ENCODE results near the gene ASF1A.

The ASF1A gene

GRCh38 chr6:118886641-118887040 is 7.3 kb upstream of the ASF1A start:
- H3K4me1 ChIP-seq (ENCODE audit: control insufficient read depth, insufficient read depth, low read length) = peaks cover 9% of the 10 kb centered on the region
- no peaks in the 10 kb centered on the region for H3K27me3 ChIP-seq (ENCODE audit: control insufficient read depth, insufficient read depth, low read length)
- no peaks in the 10 kb centered on the region for H3K36me3 ChIP-seq (ENCODE audit: control insufficient read depth, insufficient read depth, low read length)
- no peak overlapping the region for H3K9ac ChIP-seq (ENCODE audit: low read length)
- H3K9me3 ChIP-seq (ENCODE audit: control insufficient read depth, low read length) = no peaks in the 10 kb centered on the region
- no peak overlapping the region for H3K4me3 ChIP-seq (ENCODE audit: low read length)

DNA sequence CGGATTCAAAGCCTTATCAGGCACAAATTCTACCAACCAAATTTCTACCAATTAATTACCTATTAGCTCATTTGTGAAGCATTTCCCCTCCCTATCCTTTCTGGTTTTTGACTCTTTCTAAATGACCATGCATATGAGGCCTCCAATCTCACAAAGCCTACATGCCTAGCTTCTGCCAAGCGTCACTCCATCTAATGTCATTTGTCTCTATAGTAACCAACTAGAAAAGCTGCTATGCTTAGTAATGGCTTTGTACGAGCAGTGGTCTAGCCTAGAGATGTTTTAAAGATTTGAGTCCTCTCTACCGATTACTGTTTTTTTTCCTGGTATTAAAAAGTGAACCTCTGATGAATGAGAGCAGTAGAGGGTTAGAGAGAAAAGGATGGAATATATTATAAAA is 4.8 kb upstream of the ASF1A start:
- Histone ChIP-seq H3K27me3 (ENCODE audit: control insufficient read depth, insufficient read depth, low read length) (no peaks in the 10 kb centered on the region), H3K4me1 (ENCODE audit: control insufficient read depth, insufficient read depth, low read length) (peaks cover 5% of the 10 kb centered on the region), H3K36me3 (ENCODE audit: control insufficient read depth, insufficient read depth, low read length) (no peaks in the 10 kb centered on the region), H3K4me3 (ENCODE audit: low read length) (no peak overlapping the region), H3K9me3 (ENCODE audit: control insufficient read depth, low read length) (no peaks in the 10 kb centered on the region), H3K9ac (ENCODE audit: low read length) (no peak overlapping the region)

- no peaks in the 10 kb centered on the region for H3K27me3 ChIP-seq (ENCODE audit: control insufficient read depth, insufficient read depth, low read length)
- H3K36me3 ChIP-seq (ENCODE audit: control insufficient read depth, insufficient read depth, low read length) = no peaks in the 10 kb centered on the region
- H3K4me1 ChIP-seq (ENCODE audit: control insufficient read depth, insufficient read depth, low read length) = peaks cover 9% of the 10 kb centered on the region
- no peaks in the 10 kb centered on the region for H3K9me3 ChIP-seq (ENCODE audit: control insufficient read depth, low read length)
- no peak overlapping the region for H3K9ac ChIP-seq (ENCODE audit: low read length)
- no peak overlapping the region for H3K4me3 ChIP-seq (ENCODE audit: low read length)
Observed at GRCh38 chr6:118890997-118891790, 2.8 kb upstream of the ASF1A start.

DNA sequence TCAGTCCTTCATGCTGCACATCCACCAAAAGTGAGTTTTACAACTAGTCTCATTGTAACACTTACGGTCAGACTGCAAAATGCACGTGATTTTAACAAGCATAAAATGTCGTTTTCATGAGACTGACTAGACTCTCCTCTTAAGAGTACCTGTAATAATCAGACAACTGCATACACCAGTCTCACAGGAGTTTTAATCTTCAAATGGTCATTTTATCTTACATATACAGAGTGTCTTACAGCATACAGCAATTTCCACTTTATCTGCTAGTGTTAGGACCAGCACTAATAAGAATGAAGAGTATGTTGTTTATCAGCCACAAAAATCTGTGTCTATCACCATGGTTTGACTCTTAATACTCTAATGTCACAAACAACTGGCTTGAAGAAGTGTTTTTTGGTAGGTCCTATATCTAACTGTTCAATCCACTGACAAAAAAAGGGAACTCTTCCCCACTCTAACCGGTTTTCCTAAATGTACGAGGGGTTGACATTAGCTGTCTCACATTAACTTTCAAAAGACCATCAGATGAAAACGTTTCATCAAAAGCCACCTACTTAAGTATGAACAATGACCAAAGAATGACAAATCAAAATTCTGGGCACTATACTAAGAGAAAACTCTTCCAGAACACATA is 1.5 kb upstream of the ASF1A start:
- peak overlapping the region; percentile 77 for H3K9ac ChIP-seq (ENCODE audit: low read length)
- H3K4me1 ChIP-seq (ENCODE audit: control insufficient read depth, insufficient read depth, low read length) = peaks cover 10% of the 10 kb centered on the region
- H3K27me3 ChIP-seq (ENCODE audit: control insufficient read depth, insufficient read depth, low read length) = no peaks in the 10 kb centered on the region
- no peaks in the 10 kb centered on the region for H3K36me3 ChIP-seq (ENCODE audit: control insufficient read depth, insufficient read depth, low read length)
- no peak overlapping the region for H3K4me3 ChIP-seq (ENCODE audit: low read length)
- no peaks in the 10 kb centered on the region for H3K9me3 ChIP-seq (ENCODE audit: control insufficient read depth, low read length)

- Histone ChIP-seq H3K9ac (ENCODE audit: low read length) (peak overlapping the region; percentile 77), H3K36me3 (ENCODE audit: control insufficient read depth, insufficient read depth, low read length) (no peaks in the 10 kb centered on the region), H3K4me3 (ENCODE audit: low read length) (peak overlapping the region; percentile 17), H3K4me1 (ENCODE audit: control insufficient read depth, insufficient read depth, low read length) (peaks cover 10% of the 10 kb centered on the region), H3K9me3 (ENCODE audit: control insufficient read depth, low read length) (no peaks in the 10 kb centered on the region), H3K27me3 (ENCODE audit: control insufficient read depth, insufficient read depth, low read length) (no peaks in the 10 kb centered on the region)
Observed at GRCh38 chr6:118893064-118893806, 717 bp upstream of the ASF1A start.

DNA sequence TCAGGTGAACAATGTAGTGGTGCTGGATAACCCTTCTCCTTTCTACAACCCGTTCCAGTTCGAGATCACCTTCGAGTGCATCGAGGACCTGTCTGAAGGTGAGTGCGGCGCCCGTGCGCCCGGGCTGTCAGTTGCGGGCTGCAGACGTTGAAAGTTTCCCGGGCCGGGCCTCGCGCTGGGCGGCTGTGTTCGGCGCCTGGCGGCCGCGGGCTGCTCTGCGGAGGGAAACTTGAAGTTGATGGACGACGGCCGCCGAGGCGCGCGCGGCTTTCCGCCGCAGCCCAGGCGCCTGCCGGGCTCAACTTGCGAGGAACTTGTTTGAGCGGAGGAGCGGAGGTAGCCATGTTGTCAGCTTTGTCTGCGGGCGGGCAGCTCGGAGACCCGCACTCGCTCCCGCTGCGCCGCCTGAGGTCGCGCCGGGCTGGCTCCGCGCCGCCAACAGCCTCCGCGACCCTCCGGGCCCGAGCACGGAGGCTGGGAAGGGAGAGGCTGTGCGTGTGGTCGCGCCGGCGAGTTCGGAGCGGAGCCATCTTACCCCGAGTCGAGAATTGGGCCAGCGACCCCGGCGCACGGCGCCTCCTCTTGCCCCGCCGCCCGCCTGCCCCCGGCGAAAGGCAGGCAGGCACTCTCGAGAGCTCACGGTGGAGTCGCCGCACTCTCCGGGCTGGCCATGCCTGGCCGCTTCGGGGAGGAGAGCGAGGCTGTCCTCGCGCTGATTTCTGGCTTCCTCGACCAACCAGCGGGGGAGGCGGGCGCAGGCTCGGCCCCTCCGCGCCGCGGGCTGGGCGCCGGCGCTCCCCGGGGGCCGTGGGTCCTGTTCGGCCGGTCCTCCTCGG is 691 bp downstream of the ASF1A start:
- Histone ChIP-seq H3K4me3 (ENCODE audit: low read length) (peak overlapping the region; percentile 76), H3K4me1 (ENCODE audit: control insufficient read depth, insufficient read depth, low read length) (peaks cover 10% of the 10 kb centered on the region), H3K9me3 (ENCODE audit: control insufficient read depth, low read length) (no peaks in the 10 kb centered on the region), H3K36me3 (ENCODE audit: control insufficient read depth, insufficient read depth, low read length) (no peaks in the 10 kb centered on the region), H3K27me3 (ENCODE audit: control insufficient read depth, insufficient read depth, low read length) (no peaks in the 10 kb centered on the region), H3K9ac (ENCODE audit: low read length) (peak overlapping the region; percentile 85)

- no peaks in the 10 kb centered on the region for H3K9me3 ChIP-seq (ENCODE audit: control insufficient read depth, low read length)
- no peaks in the 10 kb centered on the region for H3K27me3 ChIP-seq (ENCODE audit: control insufficient read depth, insufficient read depth, low read length)
- peak overlapping the region; percentile 85 for H3K9ac ChIP-seq (ENCODE audit: low read length)
- H3K36me3 ChIP-seq (ENCODE audit: control insufficient read depth, insufficient read depth, low read length) = no peaks in the 10 kb centered on the region
- peak overlapping the region; percentile 76 for H3K4me3 ChIP-seq (ENCODE audit: low read length)
- H3K4me1 ChIP-seq (ENCODE audit: control insufficient read depth, insufficient read depth, low read length) = peaks cover 10% of the 10 kb centered on the region
Observed at GRCh38 chr6:118895261-118895560, 1.3 kb downstream of the ASF1A start.

DNA sequence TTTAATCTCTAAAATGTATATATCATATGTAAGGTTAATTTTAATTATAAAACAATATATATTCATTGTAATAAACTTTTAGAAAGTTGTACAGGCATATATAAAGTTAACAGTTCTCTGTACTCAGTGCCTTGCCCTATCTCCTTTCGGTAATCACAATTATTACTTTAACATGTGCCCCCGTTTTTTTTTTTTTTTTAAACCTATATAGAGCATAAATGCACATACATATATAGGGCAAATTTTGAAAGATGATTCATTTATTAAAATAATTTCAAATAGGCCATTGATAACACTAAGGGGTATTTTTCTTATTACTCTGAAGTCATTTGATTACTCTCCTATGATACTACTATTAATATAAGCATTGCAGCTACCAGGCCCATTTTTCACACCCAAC is 1.9 kb downstream of the ASF1A start:
- Histone ChIP-seq H3K9ac (ENCODE audit: low read length) (no peak overlapping the region), H3K36me3 (ENCODE audit: control insufficient read depth, insufficient read depth, low read length) (no peaks in the 10 kb centered on the region), H3K4me1 (ENCODE audit: control insufficient read depth, insufficient read depth, low read length) (peaks cover 14% of the 10 kb centered on the region), H3K27me3 (ENCODE audit: control insufficient read depth, insufficient read depth, low read length) (no peaks in the 10 kb centered on the region), H3K9me3 (ENCODE audit: control insufficient read depth, low read length) (no peaks in the 10 kb centered on the region), H3K4me3 (ENCODE audit: low read length) (no peak overlapping the region)

GRCh38 chr6:118896339-118897136 is 2.6 kb downstream of the ASF1A start:
- H3K9ac ChIP-seq (ENCODE audit: low read length) = no peak overlapping the region
- peaks cover 14% of the 10 kb centered on the region for H3K4me1 ChIP-seq (ENCODE audit: control insufficient read depth, insufficient read depth, low read length)
- no peaks in the 10 kb centered on the region for H3K36me3 ChIP-seq (ENCODE audit: control insufficient read depth, insufficient read depth, low read length)
- H3K9me3 ChIP-seq (ENCODE audit: control insufficient read depth, low read length) = no peaks in the 10 kb centered on the region
- H3K4me3 ChIP-seq (ENCODE audit: low read length) = no peak overlapping the region
- no peaks in the 10 kb centered on the region for H3K27me3 ChIP-seq (ENCODE audit: control insufficient read depth, insufficient read depth, low read length)

DNA sequence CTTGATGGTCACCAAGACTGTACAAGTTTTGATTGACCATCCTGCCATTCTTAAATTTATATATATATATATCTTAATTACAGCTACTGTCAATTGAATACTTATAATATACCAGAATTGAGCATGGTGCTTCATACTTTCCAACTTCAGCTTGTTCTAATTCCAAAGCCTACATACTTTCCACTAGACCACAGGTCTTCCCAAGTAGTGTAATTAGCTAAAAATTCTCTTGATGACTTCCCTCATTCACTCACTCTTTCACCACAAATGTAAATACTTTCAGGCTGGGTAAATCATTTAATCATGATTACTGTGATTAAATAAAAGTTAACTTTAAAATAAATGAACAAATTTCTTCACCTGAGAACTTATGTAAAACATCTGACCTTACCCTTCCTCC is 3.4 kb downstream of the ASF1A start:
- Histone ChIP-seq H3K9me3 (ENCODE audit: control insufficient read depth, low read length) (no peaks in the 10 kb centered on the region), H3K36me3 (ENCODE audit: control insufficient read depth, insufficient read depth, low read length) (no peaks in the 10 kb centered on the region), H3K27me3 (ENCODE audit: control insufficient read depth, insufficient read depth, low read length) (no peaks in the 10 kb centered on the region), H3K4me3 (ENCODE audit: low read length) (no peak overlapping the region), H3K9ac (ENCODE audit: low read length) (no peak overlapping the region), H3K4me1 (ENCODE audit: control insufficient read depth, insufficient read depth, low read length) (peaks cover 9% of the 10 kb centered on the region)

- no peak overlapping the region for H3K9ac ChIP-seq (ENCODE audit: low read length)
- no peak overlapping the region for H3K4me3 ChIP-seq (ENCODE audit: low read length)
- no peaks in the 10 kb centered on the region for H3K9me3 ChIP-seq (ENCODE audit: control insufficient read depth, low read length)
- no peaks in the 10 kb centered on the region for H3K27me3 ChIP-seq (ENCODE audit: control insufficient read depth, insufficient read depth, low read length)
- peaks cover 9% of the 10 kb centered on the region for H3K4me1 ChIP-seq (ENCODE audit: control insufficient read depth, insufficient read depth, low read length)
- H3K36me3 ChIP-seq (ENCODE audit: control insufficient read depth, insufficient read depth, low read length) = no peaks in the 10 kb centered on the region
Observed at GRCh38 chr6:118899948-118900347, 6.0 kb downstream of the ASF1A start.
